ENCODE measurements around the gene PTPRK.

Gene PTPRK

DNA sequence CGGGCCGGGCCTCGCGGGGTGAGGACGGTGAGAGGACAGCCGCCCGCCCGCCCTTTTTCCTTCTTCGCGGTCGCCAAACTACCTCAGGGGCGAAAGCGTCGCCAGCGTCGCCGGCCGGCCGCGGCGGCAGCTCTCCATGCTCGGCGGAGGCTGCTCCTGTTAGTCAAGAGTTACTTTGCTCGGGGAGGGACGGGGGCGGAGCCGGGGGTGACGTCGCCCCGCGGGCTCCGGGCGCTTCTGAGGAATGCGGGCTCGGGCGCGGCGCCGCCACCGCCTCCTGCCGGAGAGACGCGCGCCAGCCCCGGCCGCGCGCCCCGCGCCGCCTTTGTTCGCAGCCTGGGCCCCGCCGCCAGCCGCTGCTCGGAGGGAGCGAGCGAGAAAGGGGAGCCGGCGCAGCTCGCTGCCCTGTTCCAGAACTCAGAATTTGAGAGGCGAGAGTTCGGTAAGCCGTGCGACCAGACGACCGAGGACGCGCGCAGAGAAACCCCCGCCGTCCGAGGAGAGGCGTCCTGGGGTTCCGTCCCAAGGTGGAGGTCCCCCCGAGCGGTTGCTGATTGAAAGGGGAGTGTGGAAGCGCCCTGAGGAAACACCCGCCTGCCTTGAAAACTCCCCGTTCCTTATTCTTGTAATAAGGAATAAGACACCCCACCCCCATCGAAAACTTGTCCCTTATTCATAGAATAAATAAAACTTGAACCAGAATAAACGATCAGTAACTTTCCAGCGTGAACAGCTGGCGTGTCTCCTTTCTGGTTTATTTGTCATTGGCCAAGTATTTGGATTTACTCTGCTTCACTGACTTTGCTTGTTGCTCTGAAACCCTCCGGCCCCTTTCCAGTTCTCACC, at the start of gene PTPRK:
Gene PTPRK, minus strand, starts transcription at position 164 of the 846 bp plus-strand sequence. CDS start 241 bp downstream, outside the sequence.
- Histone ChIP-seq H3K36me3 (ENCODE audit: control insufficient read depth in 1 of 2, insufficient read depth in 2 of 2, low read length in 2 of 2) (no peaks in the 10 kb centered on the region), H3K27ac (ENCODE audit: low read depth, low read length) (peak within 1 kb of the TSS; percentile 86), H3K9ac (ENCODE audit: low read depth in 1 of 2, low read length in 2 of 2) (peak within 1 kb of the TSS; percentile 86 to 95), H3K9me3 (ENCODE audit: control insufficient read depth in 1 of 2, low read length in 2 of 2) (no peaks in the 10 kb centered on the region), H3K4me3 (ENCODE audit: low read depth in 1 of 2, low read length in 2 of 2) (peak within 1 kb of the TSS; percentile 93 to 97), H3K27me3 (ENCODE audit: control insufficient read depth in 1 of 2, insufficient read depth in 2 of 2, low read length in 2 of 2) (peaks cover 0 to 7% of the 10 kb centered on the region in 2 donors), H3K4me1 (ENCODE audit: control insufficient read depth in 1 of 2, insufficient read depth in 2 of 2, low read length in 2 of 2) (peaks cover 13 to 18% of the 10 kb centered on the region in 2 donors)

DNA sequence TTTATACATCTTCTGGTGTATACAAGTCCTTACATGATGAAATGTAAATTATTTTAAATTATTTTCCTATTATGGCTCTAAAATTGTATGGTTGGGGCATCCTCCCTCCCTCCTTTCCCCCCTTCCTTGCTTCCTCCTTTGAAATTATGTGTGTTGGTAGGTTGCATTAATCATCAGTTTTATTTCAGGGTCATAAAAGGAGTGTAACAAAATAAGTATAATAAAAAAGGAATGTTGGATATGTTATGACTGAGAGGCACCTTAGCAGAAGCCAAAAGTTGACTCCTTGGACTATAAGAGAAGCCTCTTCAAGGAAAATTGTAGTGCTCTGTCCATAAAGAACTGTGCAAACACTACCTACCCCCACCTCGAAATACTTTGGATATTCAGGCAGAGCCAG, 46.6 kb upstream of the PTPRK start:
- peaks cover 0 to 8% of the 10 kb centered on the region in 2 donors for H3K4me1 ChIP-seq (ENCODE audit: control insufficient read depth in 1 of 2, insufficient read depth in 2 of 2, low read length in 2 of 2)
- no peaks in the 10 kb centered on the region for H3K27me3 ChIP-seq (ENCODE audit: control insufficient read depth in 1 of 2, insufficient read depth in 2 of 2, low read length in 2 of 2)
- no peaks in the 10 kb centered on the region for H3K36me3 ChIP-seq (ENCODE audit: control insufficient read depth in 1 of 2, insufficient read depth in 2 of 2, low read length in 2 of 2)
- H3K9ac ChIP-seq (ENCODE audit: low read depth in 1 of 2, low read length in 2 of 2): no peak overlapping the region
- H3K27ac ChIP-seq (ENCODE audit: low read depth, low read length): no peak overlapping the region
- H3K9me3 ChIP-seq (ENCODE audit: control insufficient read depth in 1 of 2, low read length in 2 of 2): no peaks in the 10 kb centered on the region
- H3K4me3 ChIP-seq (ENCODE audit: low read depth in 1 of 2, low read length in 2 of 2): no peak overlapping the region

DNA sequence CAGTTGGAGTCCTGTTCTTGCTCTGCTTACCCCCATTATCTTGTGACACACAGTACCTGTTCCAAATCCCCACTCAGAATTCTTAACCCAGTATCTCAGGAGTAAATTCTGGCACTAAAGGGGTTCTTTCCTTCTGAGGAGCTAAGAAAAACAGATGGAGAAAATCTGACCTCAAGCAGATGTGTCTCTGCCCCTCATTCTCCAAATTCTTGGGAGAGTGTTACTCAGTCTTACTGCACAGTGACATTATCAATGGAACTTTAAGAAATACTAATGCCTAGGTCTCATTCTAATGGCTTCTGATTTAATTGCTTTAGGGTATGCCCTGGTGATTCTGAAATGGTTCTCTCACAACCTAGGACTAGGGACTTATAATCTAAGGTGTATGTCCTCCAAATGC, 40.6 kb upstream of the PTPRK start:
- Histone ChIP-seq H3K36me3 (ENCODE audit: control insufficient read depth in 1 of 2, insufficient read depth in 2 of 2, low read length in 2 of 2) (no peaks in the 10 kb centered on the region), H3K9me3 (ENCODE audit: control insufficient read depth in 1 of 2, low read length in 2 of 2) (no peaks in the 10 kb centered on the region), H3K27me3 (ENCODE audit: control insufficient read depth in 1 of 2, insufficient read depth in 2 of 2, low read length in 2 of 2) (no peaks in the 10 kb centered on the region), H3K27ac (ENCODE audit: low read depth, low read length) (no peak overlapping the region), H3K4me1 (ENCODE audit: control insufficient read depth in 1 of 2, insufficient read depth in 2 of 2, low read length in 2 of 2) (no peaks in the 10 kb centered on the region), H3K4me3 (ENCODE audit: low read depth in 1 of 2, low read length in 2 of 2) (no peak overlapping the region), H3K9ac (ENCODE audit: low read depth in 1 of 2, low read length in 2 of 2) (no peak overlapping the region)

DNA sequence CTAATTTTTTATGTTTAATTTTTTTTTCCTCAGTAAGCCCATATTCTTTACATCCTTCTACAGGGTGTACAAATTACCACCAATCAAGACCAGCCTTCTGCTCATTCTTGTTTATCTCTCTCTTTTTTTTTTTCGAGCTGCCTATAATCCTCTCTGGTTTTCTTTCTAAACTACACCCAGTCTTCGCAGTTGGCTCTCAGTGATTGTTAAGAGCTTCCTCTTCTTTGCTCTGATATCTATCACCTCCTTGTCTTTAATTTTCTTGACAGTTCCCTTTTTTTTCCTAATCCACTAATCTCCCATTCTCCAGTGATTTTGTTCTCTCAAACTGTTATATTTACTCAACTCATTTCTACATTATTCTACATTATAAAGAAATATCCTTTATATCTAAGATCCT, 38.5 kb upstream of the PTPRK start:
- Histone ChIP-seq H3K9ac (ENCODE audit: low read depth in 1 of 2, low read length in 2 of 2) (no peak overlapping the region), H3K27ac (ENCODE audit: low read depth, low read length) (no peak overlapping the region), H3K27me3 (ENCODE audit: control insufficient read depth in 1 of 2, insufficient read depth in 2 of 2, low read length in 2 of 2) (no peaks in the 10 kb centered on the region), H3K36me3 (ENCODE audit: control insufficient read depth in 1 of 2, insufficient read depth in 2 of 2, low read length in 2 of 2) (no peaks in the 10 kb centered on the region), H3K4me3 (ENCODE audit: low read depth in 1 of 2, low read length in 2 of 2) (no peak overlapping the region), H3K9me3 (ENCODE audit: control insufficient read depth in 1 of 2, low read length in 2 of 2) (no peaks in the 10 kb centered on the region), H3K4me1 (ENCODE audit: control insufficient read depth in 1 of 2, insufficient read depth in 2 of 2, low read length in 2 of 2) (no peaks in the 10 kb centered on the region)

DNA sequence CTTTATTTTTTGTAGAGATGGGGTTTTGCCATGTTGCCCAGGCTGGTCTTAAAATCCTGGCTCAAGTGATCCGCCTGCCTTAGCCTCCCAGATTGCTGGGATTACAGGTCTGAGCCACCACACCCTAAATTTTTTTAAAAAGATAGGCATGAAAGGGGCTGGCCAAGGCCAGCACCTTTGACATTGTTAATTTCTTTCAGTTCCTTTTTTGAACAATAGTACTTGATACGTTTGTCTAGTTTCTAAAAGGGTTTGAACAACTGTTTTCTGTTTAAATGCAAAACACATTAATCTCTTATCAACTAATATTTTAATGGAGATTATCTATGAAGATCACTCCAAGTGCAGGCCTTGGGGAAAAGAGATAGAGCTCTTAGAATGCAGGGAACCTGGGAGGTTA, 37.6 kb upstream of the PTPRK start:
- no peaks in the 10 kb centered on the region for H3K27me3 ChIP-seq (ENCODE audit: control insufficient read depth in 1 of 2, insufficient read depth in 2 of 2, low read length in 2 of 2)
- H3K27ac ChIP-seq (ENCODE audit: low read depth, low read length): no peak overlapping the region

DNA sequence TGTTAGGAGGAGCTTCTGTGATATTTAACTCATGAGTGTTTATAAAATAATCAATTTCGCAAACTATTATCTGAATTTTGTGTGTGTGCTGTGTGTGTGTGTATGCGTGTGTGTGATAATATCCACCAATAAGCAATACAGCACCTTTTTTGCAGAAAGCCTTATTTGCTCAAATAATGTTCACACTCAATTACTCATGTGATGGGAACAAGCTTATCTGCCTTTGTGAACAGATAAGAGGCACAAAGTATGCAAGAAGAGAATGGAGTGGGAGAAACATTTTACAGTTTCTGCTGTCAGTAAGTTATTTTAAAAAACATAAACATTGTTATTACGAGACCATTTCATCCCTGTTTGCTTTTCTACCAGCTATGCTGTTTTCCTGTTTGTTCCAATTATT, 36.7 kb upstream of the PTPRK start:
- Histone ChIP-seq H3K4me3 (ENCODE audit: low read depth in 1 of 2, low read length in 2 of 2) (no peak overlapping the region), H3K27ac (ENCODE audit: low read depth, low read length) (no peak overlapping the region), H3K4me1 (ENCODE audit: control insufficient read depth in 1 of 2, insufficient read depth in 2 of 2, low read length in 2 of 2) (no peaks in the 10 kb centered on the region), H3K27me3 (ENCODE audit: control insufficient read depth in 1 of 2, insufficient read depth in 2 of 2, low read length in 2 of 2) (no peaks in the 10 kb centered on the region), H3K9ac (ENCODE audit: low read depth in 1 of 2, low read length in 2 of 2) (no peak overlapping the region), H3K9me3 (ENCODE audit: control insufficient read depth in 1 of 2, low read length in 2 of 2) (no peaks in the 10 kb centered on the region), H3K36me3 (ENCODE audit: control insufficient read depth in 1 of 2, insufficient read depth in 2 of 2, low read length in 2 of 2) (no peaks in the 10 kb centered on the region)

More for the DNA sequence above, 37.6 kb upstream of the PTPRK start:
- no peaks in the 10 kb centered on the region for H3K4me1 ChIP-seq (ENCODE audit: control insufficient read depth in 1 of 2, insufficient read depth in 2 of 2, low read length in 2 of 2)
- no peak overlapping the region for H3K9ac ChIP-seq (ENCODE audit: low read depth in 1 of 2, low read length in 2 of 2)
- no peaks in the 10 kb centered on the region for H3K36me3 ChIP-seq (ENCODE audit: control insufficient read depth in 1 of 2, insufficient read depth in 2 of 2, low read length in 2 of 2)
- no peaks in the 10 kb centered on the region for H3K9me3 ChIP-seq (ENCODE audit: control insufficient read depth in 1 of 2, low read length in 2 of 2)
- no peak overlapping the region for H3K4me3 ChIP-seq (ENCODE audit: low read depth in 1 of 2, low read length in 2 of 2)

DNA sequence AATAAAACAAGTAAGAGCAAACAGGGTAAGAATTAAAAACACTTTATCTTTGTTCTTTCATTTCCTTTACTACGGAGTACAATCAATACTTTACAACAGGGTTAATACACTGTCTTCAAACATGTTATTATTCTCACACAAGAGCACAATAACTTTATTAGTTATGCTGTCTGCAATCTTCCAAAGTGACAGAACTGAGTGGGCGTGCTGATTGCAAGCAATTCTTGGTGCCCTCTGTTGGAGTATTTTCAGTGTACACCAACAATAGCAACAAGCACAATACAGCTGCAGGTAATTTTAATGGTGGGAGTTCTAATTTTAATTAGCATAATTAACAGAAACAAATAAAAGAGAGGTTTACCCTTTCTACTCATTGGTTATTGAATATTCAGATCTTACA, 33.9 kb upstream of the PTPRK start:
- H3K4me3 ChIP-seq (ENCODE audit: low read depth in 1 of 2, low read length in 2 of 2): no peak overlapping the region
- no peaks in the 10 kb centered on the region for H3K9me3 ChIP-seq (ENCODE audit: control insufficient read depth in 1 of 2, low read length in 2 of 2)
- no peaks in the 10 kb centered on the region for H3K4me1 ChIP-seq (ENCODE audit: control insufficient read depth in 1 of 2, insufficient read depth in 2 of 2, low read length in 2 of 2)
- no peaks in the 10 kb centered on the region for H3K36me3 ChIP-seq (ENCODE audit: control insufficient read depth in 1 of 2, insufficient read depth in 2 of 2, low read length in 2 of 2)
- no peak overlapping the region for H3K27ac ChIP-seq (ENCODE audit: low read depth, low read length)
- H3K9ac ChIP-seq (ENCODE audit: low read depth in 1 of 2, low read length in 2 of 2): no peak overlapping the region
- no peaks in the 10 kb centered on the region for H3K27me3 ChIP-seq (ENCODE audit: control insufficient read depth in 1 of 2, insufficient read depth in 2 of 2, low read length in 2 of 2)

DNA sequence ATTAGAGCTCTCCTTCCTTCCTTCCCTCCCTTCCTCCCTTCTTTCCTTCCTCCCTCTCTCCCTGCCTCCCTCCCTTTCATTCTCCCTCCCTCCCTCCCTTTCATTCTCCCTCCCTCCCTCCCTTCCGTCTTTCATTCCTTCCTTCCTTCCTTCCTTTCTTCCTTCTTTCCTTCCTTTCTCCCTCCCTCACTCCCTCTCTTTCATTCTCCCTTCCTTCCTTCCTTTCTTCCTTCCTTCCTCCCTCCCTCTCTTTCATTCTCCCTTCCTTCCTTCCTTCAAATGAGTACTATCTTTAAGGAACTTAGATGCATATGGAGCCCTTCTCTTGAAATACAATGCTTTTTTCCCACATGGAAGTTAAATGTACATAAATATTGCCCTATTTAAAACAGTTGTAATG, 20.9 kb upstream of the PTPRK start:
- H3K4me1 ChIP-seq (ENCODE audit: control insufficient read depth in 1 of 2, insufficient read depth in 2 of 2, low read length in 2 of 2): no peaks in the 10 kb centered on the region
- no peak overlapping the region for H3K4me3 ChIP-seq (ENCODE audit: low read depth in 1 of 2, low read length in 2 of 2)
- peaks cover 0 to 2% of the 10 kb centered on the region in 2 donors for H3K9me3 ChIP-seq (ENCODE audit: control insufficient read depth in 1 of 2, low read length in 2 of 2)
- no peak overlapping the region for H3K9ac ChIP-seq (ENCODE audit: low read depth in 1 of 2, low read length in 2 of 2)
- no peaks in the 10 kb centered on the region for H3K36me3 ChIP-seq (ENCODE audit: control insufficient read depth in 1 of 2, insufficient read depth in 2 of 2, low read length in 2 of 2)
- H3K27ac ChIP-seq (ENCODE audit: low read depth, low read length): no peak overlapping the region
- H3K27me3 ChIP-seq (ENCODE audit: control insufficient read depth in 1 of 2, insufficient read depth in 2 of 2, low read length in 2 of 2): no peaks in the 10 kb centered on the region

DNA sequence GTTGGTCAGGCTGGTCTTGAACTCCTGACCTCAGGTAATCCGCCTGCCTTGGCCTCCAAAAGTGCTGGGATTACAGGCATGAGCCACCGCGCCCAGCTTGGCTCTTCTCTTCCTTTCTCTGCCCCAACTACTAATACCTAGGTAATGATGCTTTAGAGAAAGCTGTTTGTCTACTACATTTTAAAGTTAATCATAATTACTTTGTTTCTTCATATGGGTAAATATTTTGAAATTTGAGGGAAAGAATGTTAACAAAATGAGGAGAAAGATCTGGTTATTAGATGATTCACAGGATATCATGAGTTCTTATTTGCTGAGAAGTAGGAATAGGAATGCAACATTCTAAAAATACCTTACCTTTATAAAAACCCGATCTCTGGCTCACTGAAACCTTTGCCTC, 18.4 kb upstream of the PTPRK start:
- no peak overlapping the region for H3K27ac ChIP-seq (ENCODE audit: low read depth, low read length)
- no peak overlapping the region for H3K4me3 ChIP-seq (ENCODE audit: low read depth in 1 of 2, low read length in 2 of 2)
- H3K9ac ChIP-seq (ENCODE audit: low read depth in 1 of 2, low read length in 2 of 2): no peak overlapping the region
- no peaks in the 10 kb centered on the region for H3K4me1 ChIP-seq (ENCODE audit: control insufficient read depth in 1 of 2, insufficient read depth in 2 of 2, low read length in 2 of 2)
- H3K9me3 ChIP-seq (ENCODE audit: control insufficient read depth in 1 of 2, low read length in 2 of 2): no peaks in the 10 kb centered on the region
- no peaks in the 10 kb centered on the region for H3K27me3 ChIP-seq (ENCODE audit: control insufficient read depth in 1 of 2, insufficient read depth in 2 of 2, low read length in 2 of 2)
- H3K36me3 ChIP-seq (ENCODE audit: control insufficient read depth in 1 of 2, insufficient read depth in 2 of 2, low read length in 2 of 2): no peaks in the 10 kb centered on the region

DNA sequence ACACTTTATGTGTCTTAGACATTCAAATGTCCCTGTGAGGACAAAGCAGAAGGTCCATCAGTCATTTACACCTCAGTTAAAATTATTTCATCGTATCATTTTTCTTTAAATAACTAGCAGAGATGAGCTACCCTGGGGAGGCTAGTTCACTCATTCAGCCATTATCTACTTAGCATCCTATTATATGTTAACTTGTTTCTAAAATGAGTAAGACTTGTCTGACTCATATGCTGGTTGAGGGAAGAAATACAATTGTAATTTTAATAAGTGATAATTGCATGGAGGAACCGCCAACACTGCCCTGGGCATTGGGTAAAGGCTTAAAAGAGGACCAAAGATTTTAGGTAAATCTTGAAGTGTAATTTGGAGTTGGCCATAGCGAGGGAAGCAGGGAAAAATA, 12.4 kb upstream of the PTPRK start:
- Histone ChIP-seq H3K9ac (ENCODE audit: low read depth in 1 of 2, low read length in 2 of 2) (no peak overlapping the region), H3K27ac (ENCODE audit: low read depth, low read length) (no peak overlapping the region), H3K36me3 (ENCODE audit: control insufficient read depth in 1 of 2, insufficient read depth in 2 of 2, low read length in 2 of 2) (no peaks in the 10 kb centered on the region), H3K27me3 (ENCODE audit: control insufficient read depth in 1 of 2, insufficient read depth in 2 of 2, low read length in 2 of 2) (no peaks in the 10 kb centered on the region), H3K9me3 (ENCODE audit: control insufficient read depth in 1 of 2, low read length in 2 of 2) (no peaks in the 10 kb centered on the region), H3K4me1 (ENCODE audit: control insufficient read depth in 1 of 2, insufficient read depth in 2 of 2, low read length in 2 of 2) (no peaks in the 10 kb centered on the region), H3K4me3 (ENCODE audit: low read depth in 1 of 2, low read length in 2 of 2) (no peak overlapping the region)

All from duodenal mucosa (tissue), 2 donors.